Brain microvascular endothelial cell (primary cell): ENCODE data around the gene RANBP17.
"Not testable (repeated sequence)": the region's sequence is repeated elsewhere in the genome, so short reads cannot be mapped to it uniquely, and the experiment has no call there.

ENCODE experiments used
- DNase-seq: peaks from one replicate; pipeline ENCODE4 v3.0.0-alpha.2; 2020
- H3K27ac ChIP-seq: fragments of 250-450 bp; sonication (Bioruptor Pico); 2 replicates; pipeline ENCODE4 v1.5.1; 2020; ENCODE audit warnings: mild to moderate bottlenecking, moderate library complexity
- H3K27me3 ChIP-seq: fragments of 250-450 bp; sonication (Bioruptor Pico); replicated peaks from 2 replicates; pipeline ENCODE4 v1.5.1; 2020; ENCODE audit warnings: mild to moderate bottlenecking
- H3K36me3 ChIP-seq: fragments of 250-450 bp; sonication (Bioruptor Pico); replicated peaks from 2 replicates; pipeline ENCODE4 v1.5.1; 2020; ENCODE audit warnings: mild to moderate bottlenecking
- H3K4me3 ChIP-seq: 2 replicates; pipeline ENCODE4 v1.5.1; 2011; ENCODE audit warnings: low read depth, mild to moderate bottlenecking, control low read depth, low read length, moderate library complexity
- in situ Hi-C: cut with HindIII; loops from 2 replicates; pipeline ENCODE4 v1.10.0; 2017; ENCODE audit warnings: low sequenced_read_pairs, low pct_ligation_motif_present
- TF ChIP-seq, protein P1 (sequence below): IDR thresholded peaks from 2 replicates; pipeline ENCODE4 v1.5.1; 2011; ENCODE audit warnings: low read depth, mild to moderate bottlenecking, moderate library complexity, low read length, control low read depth, inconsistent platforms; ENCODE audit errors: missing control alignments

The RANBP17 gene

DNA sequence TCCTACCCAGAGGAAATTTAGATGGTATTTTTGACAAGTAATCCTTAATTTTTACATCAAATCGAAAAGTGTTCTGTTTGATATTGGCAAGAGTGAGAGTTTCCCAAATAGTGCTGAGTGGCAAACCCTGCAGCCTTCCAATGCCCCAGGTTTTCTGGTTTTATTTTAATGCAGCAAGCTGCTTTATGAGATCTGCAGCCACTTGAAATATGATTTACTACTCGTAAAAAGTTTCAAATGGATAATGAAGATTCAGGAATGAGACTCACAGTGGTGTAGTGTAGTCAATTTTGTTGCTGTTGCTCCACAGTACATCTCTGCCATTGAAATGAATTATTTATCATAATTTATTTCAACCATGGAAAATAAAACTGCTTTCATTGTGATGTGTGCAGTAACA lies 423.6 kb downstream of the RANBP17 start:
- no peak overlapping the region for H3K27ac ChIP-seq
- TF ChIP-seq, protein P1, sequence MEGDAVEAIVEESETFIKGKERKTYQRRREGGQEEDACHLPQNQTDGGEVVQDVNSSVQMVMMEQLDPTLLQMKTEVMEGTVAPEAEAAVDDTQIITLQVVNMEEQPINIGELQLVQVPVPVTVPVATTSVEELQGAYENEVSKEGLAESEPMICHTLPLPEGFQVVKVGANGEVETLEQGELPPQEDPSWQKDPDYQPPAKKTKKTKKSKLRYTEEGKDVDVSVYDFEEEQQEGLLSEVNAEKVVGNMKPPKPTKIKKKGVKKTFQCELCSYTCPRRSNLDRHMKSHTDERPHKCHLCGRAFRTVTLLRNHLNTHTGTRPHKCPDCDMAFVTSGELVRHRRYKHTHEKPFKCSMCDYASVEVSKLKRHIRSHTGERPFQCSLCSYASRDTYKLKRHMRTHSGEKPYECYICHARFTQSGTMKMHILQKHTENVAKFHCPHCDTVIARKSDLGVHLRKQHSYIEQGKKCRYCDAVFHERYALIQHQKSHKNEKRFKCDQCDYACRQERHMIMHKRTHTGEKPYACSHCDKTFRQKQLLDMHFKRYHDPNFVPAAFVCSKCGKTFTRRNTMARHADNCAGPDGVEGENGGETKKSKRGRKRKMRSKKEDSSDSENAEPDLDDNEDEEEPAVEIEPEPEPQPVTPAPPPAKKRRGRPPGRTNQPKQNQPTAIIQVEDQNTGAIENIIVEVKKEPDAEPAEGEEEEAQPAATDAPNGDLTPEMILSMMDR = no peak

DNA sequence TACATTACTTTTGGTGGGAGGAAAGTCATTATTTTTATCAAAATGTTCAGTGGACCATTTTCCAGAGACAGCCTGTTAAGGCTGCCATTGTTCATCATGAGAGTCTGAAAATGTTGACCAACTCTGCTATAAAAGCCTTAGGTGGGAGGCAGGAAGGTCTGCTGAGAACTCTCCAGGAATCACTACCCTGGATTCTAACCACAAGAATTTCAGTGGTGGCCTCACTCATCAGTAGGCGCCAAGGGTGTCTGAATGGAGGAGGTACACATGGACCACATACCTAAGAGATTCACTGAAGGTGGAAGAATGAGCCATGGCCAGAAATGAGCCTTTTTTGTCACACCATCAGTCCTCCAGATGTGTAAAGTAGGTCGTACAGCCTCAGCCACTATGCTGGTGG lies 426.2 kb downstream of the RANBP17 start:
- Histone ChIP-seq H3K36me3 (no peaks in the 10 kb centered on the region), H3K27me3 (no peaks in the 10 kb centered on the region), H3K27ac (no peak overlapping the region), H3K4me3 (no peak overlapping the region)
- no peak for DNase-seq
- TF ChIP-seq, protein P1 = no peak
- in situ Hi-C loops = no loop called here

More for the DNA sequence above, 423.6 kb downstream of the RANBP17 start:
- DNase-seq = no peak
- no peaks in the 10 kb centered on the region for H3K27me3 ChIP-seq
- no peak overlapping the region for H3K4me3 ChIP-seq
- no peaks in the 10 kb centered on the region for H3K36me3 ChIP-seq
- in situ Hi-C loops = no loop called here

DNA sequence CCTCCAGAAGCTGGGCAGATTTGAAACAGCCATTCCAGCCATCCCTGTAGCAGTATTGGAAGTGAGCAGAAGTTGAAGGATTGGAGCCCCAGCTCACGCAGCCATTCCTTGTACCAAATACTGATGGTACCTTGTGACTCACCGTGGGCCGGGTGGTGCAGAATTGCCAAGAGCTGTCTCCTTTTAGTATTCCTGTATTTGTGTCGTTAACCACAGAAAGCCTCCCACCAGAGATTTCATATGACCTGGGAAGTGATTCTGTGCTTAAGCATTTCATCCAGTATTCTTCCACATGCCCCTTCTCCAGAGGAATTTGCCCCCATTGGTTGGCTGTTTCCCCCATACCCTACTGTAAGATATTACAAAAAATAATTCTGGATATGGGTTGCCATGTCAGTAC lies 429.6 kb downstream of the RANBP17 start:
- in situ Hi-C loops = no loop called here
- no peak overlapping the region for H3K27ac ChIP-seq
- TF ChIP-seq, protein P1 = no peak
- H3K36me3 ChIP-seq = no peaks in the 10 kb centered on the region
- H3K27me3 ChIP-seq = no peaks in the 10 kb centered on the region
- DNase-seq = no peak
- no peak overlapping the region for H3K4me3 ChIP-seq

DNA sequence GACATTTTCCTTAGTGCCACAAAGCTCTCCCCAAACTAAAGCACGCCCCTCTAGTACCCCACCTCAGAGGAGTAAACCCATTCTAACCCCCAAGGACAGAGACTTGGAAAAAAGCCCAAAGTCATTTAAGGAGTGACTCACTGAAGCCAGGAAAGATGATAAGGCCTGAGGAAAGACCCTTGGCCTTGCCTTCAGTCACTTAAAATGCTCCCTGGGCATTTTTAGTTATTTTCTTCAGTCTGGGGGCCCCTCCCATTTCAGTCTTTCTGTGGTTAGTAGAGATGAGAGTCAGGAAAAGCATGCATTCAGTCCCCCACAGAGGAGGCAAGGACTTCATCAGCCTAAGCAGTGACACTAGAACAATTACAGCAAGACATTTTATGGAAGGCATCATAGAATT lies 433.5 kb downstream of the RANBP17 start:
- TF ChIP-seq, protein P1 = no peak
- Histone ChIP-seq H3K4me3 (no peak overlapping the region), H3K27ac (no peak overlapping the region), H3K36me3 (no peaks in the 10 kb centered on the region), H3K27me3 (no peaks in the 10 kb centered on the region)
- in situ Hi-C loops = no loop called here
- peak; percentile 16 for DNase-seq

DNA sequence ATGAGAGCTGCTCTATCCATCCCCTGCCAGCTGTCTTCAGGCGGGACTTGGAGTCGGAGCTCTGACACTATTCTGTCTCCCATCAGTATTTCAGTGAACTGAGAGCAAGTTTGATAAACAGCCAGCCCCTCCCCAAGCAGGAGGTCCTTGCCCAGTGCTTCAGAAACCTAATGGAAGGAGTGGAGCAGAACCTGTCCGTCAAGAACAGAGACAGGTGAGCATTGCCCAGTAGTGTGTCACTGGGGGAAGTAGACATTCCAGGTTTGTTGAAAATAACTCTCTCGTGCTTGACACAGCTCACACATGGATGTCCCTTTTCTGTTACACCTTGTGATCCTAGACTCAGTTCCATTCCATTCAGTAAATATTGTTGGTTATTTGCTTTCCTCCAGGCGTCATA lies 434.0 kb downstream of the RANBP17 start:
- H3K36me3 ChIP-seq = no peaks in the 10 kb centered on the region
- in situ Hi-C loops = no loop called here
- H3K27me3 ChIP-seq = no peaks in the 10 kb centered on the region
- no peak for DNase-seq
- no peak overlapping the region for H3K27ac ChIP-seq
- TF ChIP-seq, protein P1 = no peak
- H3K4me3 ChIP-seq = no peak overlapping the region

DNA sequence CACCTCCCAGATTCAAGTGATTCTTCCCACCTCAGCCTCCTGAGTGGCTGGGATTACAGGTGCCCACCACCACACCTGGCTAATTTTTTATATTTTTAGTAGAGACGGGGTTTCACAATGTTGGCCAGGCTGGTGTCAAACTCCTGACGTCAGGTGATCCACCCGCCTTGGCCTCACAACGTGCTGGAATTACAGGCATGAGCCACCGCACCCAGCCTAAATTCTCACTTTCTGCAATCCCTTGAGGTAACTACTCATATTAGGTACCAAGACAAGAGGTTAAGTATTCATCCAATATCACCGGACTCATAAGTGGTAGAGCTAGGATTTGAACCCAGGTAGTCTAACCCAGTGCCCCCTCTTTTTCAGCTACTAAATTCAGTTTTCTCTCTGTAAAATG lies 436.1 kb downstream of the RANBP17 start:
- H3K36me3 ChIP-seq, H3K27me3 ChIP-seq, in situ Hi-C loops, H3K27ac ChIP-seq, H3K4me3 ChIP-seq, DNase-seq: not testable (repeated sequence)
